Dermis microvascular lymphatic vessel endothelial cell (primary cell): ENCODE measurements around the gene ORM1. TPM values are rescaled to one million over a fixed set of nuclear protein-coding genes. Genes with fewer than 3 reads are reported as not detected.

Experiments used
- DNase-seq, 2 donors: peaks; one replicate each; pipeline versions ENCODE4 v3.0.0 to v3.0.0-alpha.2; 2010; ENCODE audit warnings: low read depth in 2 of 2
- total RNA-seq: library from RNA; depleted of rRNA; stranded (reverse); fragments of >200 nt; gene quantifications from 2 replicates; pipeline ENCODE4 v1.2.1, GENCODE V29; 2014

ORM1 gene
- total RNA-seq, 1 donor from 2014 or later: not detected

DNA sequence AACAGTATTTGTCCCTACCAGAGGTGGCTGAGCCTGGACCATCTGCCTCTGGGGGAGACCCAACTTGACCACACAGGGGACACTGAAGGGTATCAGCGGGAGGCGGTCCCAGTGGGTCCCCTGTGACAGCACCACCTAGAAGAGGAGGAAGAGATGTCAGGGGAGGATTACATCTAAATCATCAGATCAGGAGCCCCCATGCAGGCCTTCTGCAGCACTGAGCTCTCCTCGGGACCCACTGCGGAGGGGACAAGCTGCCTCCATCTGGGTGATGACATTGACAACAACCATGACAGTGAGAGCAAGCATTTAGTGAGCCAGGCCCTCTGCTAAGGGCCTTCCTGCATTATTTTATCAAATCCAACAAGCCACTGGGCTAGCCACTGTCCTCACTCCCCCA, 19.1 kb downstream of the ORM1 start:
- no peak for DNase-seq

DNA sequence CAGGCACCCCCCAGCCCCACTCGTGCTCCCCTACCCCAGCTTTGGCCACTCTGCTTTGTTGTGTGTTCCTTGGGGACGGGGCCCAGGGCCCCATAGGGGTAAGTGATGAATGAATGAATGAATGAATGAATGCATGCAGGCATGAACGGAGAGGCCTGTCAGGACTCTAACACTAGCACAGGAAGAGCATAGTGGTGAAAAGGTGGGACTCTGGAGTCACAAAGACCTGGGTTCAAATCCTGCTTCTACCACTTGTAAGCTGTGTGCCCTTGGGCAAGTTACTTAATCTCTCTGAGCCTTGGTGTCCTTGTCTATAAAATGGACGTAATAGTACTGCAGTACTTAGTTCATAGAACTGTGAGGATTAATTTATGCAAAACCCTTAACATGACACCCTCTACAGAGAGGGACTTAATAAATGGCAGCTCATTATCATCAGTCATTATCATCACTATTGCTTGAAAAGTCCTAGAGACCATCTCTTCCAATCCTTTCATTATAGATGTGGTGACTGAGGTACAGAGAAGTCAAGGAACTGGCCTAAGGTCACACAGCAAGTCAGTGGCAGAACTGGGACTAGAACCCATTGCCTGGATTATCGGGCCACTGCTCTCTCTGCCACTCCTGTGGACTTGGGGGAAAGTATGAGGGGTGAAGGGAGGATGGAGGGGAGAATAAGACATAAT, 20.0 kb downstream of the ORM1 start:
- no peak for DNase-seq

DNA sequence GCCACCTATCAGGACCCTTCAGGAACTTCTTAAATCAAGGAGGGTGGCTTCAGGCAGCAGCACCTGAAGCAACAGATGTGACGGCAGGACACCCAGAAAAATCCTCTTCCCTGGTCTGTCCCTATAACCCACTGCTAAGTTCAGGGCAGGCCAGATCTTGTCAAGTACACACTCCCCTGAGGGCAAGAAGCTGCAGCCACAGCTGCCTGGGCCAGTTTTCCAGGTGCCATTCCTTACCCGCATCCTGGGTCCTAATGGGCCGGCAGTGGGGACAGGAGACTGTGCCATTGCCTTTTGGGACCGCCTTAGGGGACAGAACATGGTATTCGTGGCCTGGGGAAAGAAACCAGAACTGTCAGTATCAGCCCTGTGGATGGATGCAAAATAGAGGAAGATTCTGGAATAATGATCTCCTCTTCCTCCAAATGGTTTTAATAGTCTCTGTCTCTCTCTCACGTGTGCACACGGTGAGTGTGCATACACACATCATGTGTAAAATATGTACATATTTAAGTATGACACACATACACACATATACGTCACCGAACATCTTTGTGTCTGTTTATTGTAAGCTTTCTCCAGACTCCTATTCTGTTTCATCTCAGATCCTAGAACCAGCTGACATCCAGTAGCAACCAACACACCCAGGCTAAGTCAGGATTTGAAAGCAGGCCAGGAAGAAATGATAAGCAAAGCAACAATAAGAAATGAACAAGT, 20.7 kb downstream of the ORM1 start:
- no peak for DNase-seq

DNA sequence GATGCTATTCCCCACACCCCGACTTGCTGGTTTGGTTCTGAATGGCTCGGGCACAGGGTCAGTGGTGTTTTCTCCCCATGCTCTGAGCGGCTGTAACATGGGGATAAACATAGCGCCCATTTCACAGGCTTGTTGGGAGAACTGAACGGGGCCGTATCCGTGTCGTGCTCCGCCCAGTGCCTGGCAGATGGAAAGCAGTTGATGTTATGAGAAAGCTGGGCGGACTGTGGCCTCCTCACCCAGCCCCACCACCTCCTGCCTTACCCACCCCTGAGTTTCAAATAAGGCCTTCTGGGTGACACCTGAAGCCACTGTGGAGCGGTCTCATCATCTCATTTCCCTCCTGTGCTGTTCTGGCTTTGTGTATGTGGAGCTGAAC, 21.3 kb downstream of the ORM1 start:
- DNase-seq: no peak

DNA sequence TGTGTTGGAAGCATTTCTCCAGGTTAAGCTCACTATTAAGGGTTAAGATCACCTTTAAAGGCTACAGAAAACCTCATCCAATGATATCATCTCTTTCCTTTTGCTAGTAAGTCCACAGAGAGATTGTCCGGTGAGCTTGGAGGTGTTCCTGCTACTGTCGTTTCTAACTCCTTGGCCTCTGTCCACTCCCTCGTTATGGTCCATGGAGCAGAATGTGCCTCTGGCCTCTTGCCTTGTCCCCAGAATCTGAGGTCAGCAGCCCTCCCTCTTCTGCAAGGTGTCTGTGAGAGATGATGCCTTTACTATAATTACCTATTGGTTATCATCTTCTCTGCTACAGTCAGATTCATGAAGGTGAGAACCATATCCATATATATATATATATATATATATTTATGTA, 21.8 kb downstream of the ORM1 start:
- no peak for DNase-seq

DNA sequence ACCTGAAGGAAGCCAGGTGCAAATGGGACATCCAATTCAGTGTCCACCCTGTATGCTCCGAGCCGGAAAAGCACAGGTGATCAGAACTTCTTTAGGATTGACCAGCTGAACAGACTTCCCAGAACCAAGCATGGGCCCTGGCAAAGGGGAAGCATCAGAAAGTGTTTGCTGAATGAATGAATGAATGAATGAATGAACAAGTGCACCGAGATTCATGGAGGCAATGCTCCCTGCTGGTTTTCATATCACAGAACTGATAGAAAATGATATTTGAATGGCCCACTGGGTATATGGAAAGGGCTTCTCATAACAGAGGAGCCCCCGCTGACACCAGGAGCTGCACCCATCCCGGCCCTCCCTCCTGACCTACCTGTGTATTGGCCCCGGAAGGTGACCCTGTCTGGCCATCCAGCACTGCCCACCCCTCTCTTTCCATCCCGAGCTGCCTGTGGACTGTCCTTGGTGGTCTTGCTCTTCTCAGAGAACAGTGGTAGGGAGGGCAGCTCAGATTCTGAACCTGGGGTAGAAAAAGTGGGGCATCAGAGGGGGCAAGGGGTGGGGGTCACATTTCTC, 22.7 kb downstream of the ORM1 start:
- no peak for DNase-seq

DNA sequence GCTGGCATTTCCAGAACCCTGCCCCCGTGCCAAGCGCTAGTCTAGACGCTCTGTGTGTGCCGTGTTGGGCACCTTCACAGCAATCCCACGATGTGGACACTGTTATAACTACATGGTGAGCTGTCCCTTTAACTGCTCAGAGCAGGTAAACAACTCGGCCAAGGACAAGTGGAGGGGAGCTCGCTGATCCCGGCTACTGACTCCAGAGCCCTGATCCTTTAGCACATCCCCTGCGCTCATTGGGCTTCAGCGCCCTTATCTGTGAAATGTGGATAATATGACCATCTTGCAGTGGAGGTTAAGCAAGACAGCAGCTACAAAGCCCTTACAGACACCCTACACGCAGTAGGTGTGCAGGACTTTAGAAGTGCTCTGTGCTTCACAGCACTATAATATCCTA, 23.2 kb downstream of the ORM1 start:
- no peak for DNase-seq

DNA sequence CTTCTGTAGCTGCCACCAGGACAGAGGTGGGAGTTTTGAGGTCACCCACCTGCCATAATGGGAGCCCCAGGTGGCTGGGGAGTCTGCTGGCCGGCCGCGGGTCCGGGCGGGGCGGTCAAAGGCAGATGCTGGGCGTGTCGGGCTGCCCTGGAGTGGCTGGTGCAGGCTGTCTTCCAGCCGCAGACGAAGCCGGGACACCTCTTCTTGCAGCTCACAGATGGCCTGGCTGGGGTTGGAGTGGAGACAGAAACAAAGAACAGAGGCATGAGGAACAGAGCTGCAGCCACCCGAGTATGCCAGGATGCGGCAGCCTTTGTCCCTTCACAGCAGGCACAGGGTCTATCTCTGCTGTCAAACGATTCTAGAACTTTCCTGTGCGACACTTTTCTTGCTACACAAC, 24.8 kb downstream of the ORM1 start:
- DNase-seq: no peak

DNA sequence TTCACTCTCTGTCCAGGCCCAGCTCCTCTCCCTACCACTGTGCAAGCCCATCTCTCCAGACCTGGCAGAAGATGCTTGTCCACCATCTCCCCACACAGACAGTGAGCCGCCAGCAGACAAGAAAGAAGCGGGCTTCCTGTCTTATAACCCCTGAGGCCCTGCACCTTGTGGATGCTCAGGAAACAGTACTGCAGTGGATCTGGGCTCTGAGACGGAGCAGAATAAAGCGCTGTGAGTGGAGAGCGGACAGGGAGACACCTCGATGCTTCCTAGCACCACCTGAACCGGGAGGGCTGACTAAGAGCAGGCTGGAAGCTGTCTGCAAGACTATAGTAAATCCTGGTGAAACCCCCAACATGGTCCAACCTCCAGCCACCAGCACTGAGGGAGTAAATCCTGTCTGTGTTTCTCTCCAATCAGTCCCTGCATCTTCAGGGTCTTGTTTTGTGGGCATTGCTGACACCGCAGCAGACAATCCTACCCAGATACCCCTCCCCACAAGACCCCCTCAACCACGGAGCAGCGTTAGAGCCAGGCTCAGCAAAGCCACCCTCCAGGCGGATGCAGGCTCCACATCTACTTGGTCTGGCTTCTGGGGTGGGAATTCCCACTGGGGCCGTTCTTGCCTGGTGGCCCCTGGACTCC, 25.5 kb downstream of the ORM1 start:
- DNase-seq: no peak

DNA sequence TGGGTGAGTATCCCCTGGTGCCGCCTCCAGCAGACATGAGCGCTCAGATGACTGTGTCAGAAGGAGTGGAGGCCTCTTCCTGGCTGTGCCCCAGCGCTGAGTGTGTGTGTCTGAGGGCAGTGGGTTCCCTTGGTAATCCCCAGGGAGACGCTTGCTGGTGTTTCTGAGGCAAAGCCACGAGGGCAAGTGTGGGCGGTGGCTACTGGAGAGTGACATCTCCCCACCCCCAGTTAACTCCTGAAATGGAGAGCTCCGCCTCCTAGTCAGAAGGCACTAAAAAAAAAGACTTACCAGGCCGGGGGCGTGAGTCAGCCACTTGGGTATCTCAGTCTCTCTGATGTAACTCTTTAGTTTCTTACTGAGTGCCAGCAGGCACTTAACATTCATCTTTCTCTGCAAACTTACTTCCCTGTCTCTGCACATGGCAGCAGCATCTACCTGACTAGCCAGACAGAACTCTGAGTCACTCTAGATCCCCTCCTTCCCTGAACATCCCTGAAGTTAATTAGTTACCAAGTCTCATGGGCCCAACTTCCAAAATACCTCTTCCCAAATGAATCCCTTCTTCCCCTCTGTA, 26.1 kb downstream of the ORM1 start:
- DNase-seq: peak in 1 of 2 donors; percentile 53

DNA sequence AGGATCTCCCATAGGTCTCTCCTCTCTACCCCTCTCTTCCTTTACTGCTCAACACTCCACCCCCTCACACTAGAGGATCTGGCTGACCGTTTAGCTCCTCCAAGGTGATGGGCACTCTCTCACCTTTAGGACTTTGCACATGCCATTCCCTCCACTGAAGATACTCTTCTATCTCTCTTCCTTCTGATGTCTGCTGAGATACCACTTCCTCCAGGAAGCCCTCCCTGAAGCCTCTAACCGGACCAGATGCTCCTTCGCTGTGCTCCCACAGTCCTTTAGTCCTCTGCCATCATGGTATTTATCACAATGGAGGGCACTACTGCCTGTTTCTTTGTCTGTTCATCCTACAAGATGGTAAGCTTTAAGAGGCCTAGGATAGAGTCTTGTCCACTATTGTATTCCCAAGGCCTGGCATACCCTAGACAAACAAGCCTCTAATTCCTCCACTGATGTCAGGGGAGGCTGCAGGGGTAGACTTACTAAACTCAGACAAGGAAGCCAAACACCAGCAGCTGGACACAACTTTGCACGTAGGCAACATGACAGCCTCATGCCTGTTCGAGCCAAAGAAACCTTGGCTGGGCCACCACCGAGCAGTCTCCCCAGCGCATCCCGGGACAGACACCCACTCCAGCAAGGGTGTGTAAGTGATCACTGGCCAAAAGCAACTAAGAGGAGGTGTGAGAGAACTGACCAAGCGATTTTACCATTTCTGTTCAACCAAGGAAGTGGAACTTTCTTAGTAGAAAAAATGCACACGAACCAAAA, 27.0 kb downstream of the ORM1 start:
- no peak for DNase-seq

DNA sequence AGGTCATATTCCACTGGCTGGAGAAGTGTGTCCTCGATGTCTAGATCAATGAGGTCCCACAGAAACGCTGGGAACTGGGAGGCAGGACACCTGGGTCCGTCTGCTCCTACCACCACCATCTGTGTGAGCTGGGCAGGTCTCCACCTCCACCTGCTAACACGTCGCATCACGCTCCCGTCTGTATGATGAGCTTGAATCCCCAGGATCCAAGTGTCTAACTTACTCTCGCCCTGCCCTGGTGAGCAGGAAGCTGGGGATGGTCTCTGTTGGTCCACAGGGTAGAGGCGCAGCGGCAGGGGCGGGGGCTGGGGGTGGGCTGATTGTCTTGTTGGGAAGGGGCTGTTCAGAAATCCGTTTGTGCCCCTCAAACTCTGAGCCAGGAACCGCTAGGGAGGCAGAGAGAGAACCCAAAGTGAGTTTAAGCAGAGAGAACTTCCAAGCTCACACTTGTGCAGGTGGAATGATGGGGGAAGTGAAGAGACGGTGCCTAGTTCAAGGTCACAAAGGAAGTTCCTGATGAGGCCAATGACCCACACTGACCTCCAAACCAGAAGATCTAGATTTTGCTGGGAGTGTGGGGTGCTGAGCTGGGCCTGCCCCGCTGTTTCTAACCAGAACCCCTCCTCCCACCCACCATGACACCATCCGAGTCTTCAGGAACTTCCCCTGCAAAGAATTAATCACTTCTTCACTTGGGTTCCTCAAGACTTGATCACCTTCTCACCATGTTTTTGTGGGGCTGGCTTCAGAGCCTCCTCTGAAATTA, 27.9 kb downstream of the ORM1 start:
- no peak for DNase-seq

DNA sequence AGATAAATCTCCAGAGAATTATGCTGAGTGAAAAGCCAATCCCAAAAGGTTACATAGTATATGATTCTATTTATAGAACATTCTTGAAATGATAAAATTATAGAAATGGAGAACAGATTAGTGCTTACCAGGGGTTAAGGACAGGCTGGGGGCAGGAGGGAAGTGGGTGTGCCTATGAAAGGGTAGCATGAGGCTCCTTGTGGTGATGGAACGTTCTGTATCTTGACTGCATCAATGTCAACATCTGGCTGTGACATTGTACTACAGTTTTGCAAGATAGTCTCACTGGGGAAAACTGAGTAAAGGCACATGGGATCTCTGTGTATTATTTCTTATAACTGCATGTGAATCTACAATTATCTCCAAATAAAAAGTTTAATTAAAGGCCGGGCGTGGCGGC, 29.0 kb downstream of the ORM1 start:
- no peak for DNase-seq

DNA sequence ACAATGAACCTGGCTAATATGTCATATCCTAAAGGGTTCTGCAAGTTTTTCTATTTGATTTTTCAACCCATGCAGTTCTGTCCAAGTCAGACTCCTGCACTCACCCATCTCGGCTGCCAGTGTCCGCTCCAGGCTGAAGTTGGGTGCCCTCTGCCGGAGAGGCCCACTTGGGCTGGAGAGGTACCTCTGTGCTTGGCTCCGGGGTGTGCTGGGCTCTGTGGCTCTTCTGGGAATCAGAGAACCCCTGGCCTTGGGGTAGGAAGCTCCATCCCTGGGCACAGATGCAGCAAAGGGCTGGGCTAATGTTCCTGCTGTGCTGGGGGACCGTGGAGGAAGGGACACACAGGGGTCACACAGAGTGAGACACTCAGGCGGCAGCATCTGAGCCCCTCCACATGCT, 32.9 kb downstream of the ORM1 start:
- DNase-seq: no peak

DNA sequence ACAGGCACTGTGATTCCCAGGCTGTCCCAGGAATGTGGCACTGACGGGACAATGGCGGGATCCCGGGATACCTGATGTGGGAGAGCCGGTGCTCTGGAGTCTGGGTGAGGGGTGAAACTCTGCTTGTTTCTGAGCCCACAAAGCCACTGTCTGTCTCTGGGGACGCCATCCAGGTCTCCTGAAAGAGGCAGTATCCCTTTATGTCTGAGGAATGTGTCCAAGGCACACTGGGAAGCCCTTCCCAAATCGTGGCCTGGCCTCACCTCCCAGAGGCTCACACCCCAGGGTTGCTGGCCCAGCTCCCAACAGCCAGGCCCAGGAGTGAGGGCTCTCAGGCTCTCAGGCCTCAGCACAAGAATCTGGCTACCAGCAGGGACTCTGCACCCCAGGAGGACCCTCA, 33.9 kb downstream of the ORM1 start:
- no peak for DNase-seq

DNA sequence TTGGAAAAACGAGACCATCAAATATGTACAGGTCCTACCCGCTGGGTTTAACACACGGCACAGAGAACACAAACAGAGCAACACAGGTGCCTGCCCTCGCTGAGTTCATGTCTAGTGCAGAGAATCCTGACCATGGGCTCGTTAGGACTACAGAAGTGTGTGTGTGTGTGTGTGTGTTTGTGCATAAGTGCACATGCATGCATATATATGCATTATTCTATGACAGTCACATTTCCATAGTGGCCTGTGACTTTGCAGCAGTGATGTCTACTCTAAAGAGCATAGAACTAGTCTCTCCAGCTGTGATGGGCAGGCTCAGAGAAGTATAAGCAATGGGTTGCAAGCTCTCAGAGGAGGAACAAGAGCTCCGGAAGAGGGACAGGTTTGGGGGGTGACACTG, 34.5 kb downstream of the ORM1 start:
- no peak for DNase-seq

DNA sequence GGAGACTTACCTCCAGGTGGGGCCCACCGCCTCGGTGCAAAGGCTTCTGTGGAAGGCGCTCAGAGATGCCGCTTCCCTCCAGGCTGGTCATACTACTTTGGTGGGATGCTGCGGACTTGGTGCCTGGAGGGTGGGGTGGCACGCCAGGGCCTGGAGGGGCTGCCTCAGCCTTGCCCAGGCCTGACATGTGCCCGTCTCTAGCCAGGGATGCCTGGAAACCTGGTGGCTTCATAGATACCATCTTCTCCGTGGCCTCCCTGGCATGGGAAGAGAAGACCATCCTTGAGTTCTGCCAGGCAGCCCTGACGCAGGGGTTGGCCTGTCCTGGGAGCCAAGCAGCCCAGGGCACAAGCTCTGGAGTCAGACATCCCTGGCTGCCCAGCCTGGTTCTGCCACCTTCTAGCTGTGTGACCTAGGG, 35.0 kb downstream of the ORM1 start:
- no peak for DNase-seq

DNA sequence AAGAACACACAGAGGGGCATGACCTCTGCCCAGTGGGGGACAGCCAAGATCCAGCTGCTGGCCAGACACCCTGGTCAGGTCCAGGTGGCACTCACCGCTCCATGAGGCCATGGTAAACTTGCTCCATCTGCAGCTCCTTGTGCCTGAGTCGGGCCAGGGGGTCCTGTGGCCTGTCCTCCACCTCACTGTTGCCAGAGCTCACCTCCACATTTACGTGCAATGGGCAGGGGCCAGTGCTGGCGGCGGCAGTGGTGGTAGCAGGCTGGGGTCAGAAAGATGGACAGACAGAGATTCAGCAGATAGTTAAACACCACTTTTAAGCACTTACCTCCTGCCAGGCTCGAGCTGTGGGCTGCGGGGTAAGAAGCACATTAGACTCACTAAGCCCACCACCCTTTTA, 36.9 kb downstream of the ORM1 start:
- DNase-seq: no peak

DNA sequence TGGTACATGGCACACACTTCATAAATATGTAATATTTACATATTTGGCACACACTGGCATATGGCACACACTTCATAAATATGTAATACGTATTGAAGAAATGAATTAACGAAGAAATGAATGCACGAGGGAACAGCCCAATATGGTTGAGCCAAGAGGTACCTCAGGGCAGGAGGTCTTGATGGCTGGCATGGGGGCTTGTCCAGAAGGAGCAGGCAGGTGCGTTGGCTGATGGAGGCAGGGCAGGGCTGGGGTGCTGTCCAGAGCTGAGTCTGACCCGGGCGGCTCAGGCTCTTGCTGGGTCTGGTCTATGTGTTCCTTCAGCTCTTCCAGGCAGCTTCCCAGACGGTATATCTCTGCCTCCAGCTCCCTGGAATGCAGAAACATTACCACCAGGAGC, 38.6 kb downstream of the ORM1 start:
- no peak for DNase-seq

DNA sequence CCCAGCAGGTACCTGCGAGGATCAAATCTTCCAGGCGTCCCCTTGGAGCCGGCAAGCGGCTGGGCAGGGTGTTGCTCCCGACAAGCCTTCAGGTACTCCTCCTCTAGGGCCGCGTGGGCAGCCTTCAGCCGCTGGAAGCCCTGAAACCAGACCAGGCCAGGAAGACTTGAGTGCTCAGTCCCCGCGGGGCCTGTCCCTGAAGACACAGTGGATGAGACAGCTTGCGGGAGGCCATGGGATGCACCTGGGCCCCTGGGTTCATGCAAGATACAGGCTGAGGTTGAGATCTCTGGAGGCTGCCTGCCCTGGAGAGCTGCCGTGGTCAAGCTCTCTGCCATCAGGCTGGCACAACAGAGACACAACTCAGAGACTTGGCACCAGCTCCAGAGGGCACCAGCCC, 39.5 kb downstream of the ORM1 start:
- DNase-seq: no peak

DNA sequence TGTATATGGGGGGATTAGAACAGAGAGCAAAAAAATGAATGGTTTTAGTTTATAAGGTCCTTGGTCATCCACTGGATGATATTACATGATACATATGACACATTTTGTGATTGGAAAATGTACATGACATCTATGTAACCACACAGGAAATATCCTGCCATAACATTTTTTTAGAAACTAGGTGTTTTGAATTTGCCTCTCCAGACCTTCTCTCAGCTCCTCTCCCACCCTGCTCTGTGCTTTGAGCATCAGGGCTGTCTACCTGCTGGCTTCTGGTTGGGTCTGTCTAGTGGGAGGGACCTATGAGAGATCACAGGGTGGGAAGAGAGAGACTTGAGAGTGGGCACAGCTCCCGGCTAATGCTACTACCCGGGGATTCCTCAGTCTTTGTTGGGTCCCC, 40.5 kb downstream of the ORM1 start:
- DNase-seq: no peak
